HEK293 (cell line): ENCODE measurements around the gene UTP11.

Experiments used
- KLF16 ChIP-seq: fragments of 450-650 bp; formaldehyde crosslinking; IDR thresholded peaks from 2 replicates; pipeline ENCODE4 v1.5.1; 2017; ENCODE audit warnings: missing biosample characterization, missing genetic modification characterization
- ZNF121 ChIP-seq: fragments of 450-650 bp; formaldehyde crosslinking; IDR thresholded peaks from 2 replicates; pipeline ENCODE4 v1.5.1; 2016; ENCODE audit warnings: missing biosample characterization, missing genetic modification characterization
- TF ChIP-seq, protein P1 (sequence below): fragments of 450-650 bp; formaldehyde crosslinking; IDR thresholded peaks from 2 replicates; pipeline ENCODE4 v1.5.1; 2016; ENCODE audit warnings: missing biosample characterization, missing genetic modification characterization
- TF ChIP-seq, protein P2 (sequence below): fragments of 450-650 bp; formaldehyde crosslinking; IDR thresholded peaks from 2 replicates; pipeline ENCODE4 v1.5.1; 2016; ENCODE audit warnings: missing biosample characterization, missing genetic modification characterization

DNA sequence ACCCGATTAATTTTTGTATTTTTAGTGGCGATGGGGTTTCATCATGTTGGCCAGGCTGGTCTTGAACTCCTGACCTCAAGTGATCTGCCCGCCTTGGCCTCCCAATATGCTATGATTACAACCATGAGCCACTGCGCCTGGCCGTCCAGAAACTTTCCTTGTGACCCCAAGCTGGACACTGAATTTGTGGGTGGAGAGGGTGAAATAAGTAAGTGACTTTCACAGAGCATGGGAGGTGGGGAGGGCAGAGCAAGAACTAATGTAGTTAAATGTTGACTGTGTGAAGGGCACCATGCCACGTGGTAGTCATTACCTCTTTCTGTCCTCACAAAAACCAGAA, 2.7 kb upstream of the UTP11 start:
- TF ChIP-seq, protein P1, sequence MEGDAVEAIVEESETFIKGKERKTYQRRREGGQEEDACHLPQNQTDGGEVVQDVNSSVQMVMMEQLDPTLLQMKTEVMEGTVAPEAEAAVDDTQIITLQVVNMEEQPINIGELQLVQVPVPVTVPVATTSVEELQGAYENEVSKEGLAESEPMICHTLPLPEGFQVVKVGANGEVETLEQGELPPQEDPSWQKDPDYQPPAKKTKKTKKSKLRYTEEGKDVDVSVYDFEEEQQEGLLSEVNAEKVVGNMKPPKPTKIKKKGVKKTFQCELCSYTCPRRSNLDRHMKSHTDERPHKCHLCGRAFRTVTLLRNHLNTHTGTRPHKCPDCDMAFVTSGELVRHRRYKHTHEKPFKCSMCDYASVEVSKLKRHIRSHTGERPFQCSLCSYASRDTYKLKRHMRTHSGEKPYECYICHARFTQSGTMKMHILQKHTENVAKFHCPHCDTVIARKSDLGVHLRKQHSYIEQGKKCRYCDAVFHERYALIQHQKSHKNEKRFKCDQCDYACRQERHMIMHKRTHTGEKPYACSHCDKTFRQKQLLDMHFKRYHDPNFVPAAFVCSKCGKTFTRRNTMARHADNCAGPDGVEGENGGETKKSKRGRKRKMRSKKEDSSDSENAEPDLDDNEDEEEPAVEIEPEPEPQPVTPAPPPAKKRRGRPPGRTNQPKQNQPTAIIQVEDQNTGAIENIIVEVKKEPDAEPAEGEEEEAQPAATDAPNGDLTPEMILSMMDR (tag by site-specific recombination): no peak
- TF ChIP-seq KLF16 (tag by site-specific recombination) (no peak), ZNF121 (no peak)
- TF ChIP-seq, protein P2, sequence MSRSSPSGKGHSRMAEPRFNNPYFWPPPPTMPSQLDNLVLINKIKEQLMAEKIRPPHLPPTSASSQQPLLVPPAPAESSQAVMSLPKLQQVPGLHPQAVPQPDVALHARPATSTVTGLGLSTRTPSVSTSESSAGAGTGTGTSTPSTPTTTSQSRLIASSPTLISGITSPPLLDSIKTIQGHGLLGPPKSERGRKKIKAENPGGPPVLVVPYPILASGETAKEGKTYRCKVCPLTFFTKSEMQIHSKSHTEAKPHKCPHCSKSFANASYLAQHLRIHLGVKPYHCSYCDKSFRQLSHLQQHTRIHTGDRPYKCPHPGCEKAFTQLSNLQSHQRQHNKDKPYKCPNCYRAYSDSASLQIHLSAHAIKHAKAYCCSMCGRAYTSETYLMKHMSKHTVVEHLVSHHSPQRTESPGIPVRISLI (tag by site-specific recombination): no peak
